Body of pancreas (tissue), 4 donors: Measurements from ENCODE around the gene GREB1. TPM values are rescaled to one million over a fixed set of nuclear protein-coding genes. Genes with fewer than 3 reads are reported as not detected.
A peak's percentile ranks its signal among the peaks of the same experiment; 100 is the strongest.

Experiments used
- ATAC-seq: fragments of 150-250 bp; one replicate; pipeline ENCODE4 v1.9.1; 2016
- DNase-seq, 4 donors: peaks; one replicate each; pipeline ENCODE4 v3.0.0-alpha.2; 2019
- H3K27ac ChIP-seq, 4 donors: fragments of 200-600 bp; sonication (generic); 1 replicate in 3 of 4; 2 replicates in 1 of 4; pipeline versions ENCODE4 v1.5.1 to v1.6.1; 2016 to 2019; ENCODE audit warnings: mild to moderate bottlenecking in 1 of 4, mixed read lengths in 1 of 4, moderate library complexity in 1 of 4
- H3K27me3 ChIP-seq, 2 donors: fragments of 200-600 bp; sonication (generic); one replicate each; pipeline ENCODE4 v1.6.0; 2016; ENCODE audit warnings: mild to moderate bottlenecking in 1 of 2
- H3K36me3 ChIP-seq, 2 donors: fragments of 200-600 bp; sonication (generic); replicated peaks in 1 of 2; 2 replicates each; pipeline ENCODE4 v1.5.1; 2016; ENCODE audit warnings: low read depth in 2 of 2; ENCODE audit not compliant: insufficient read depth in 1 of 2
- H3K4me1 ChIP-seq: fragments of 200-600 bp; sonication (generic); one replicate; pipeline ENCODE4 v1.6.0; 2016
- H3K4me3 ChIP-seq, 2 donors: fragments of 200-600 bp; sonication (generic); 1 replicate in 1 of 2; 2 replicates in 1 of 2; pipeline ENCODE4 v1.5.1; 2016 to 2019
- H3K9me3 ChIP-seq, 3 donors: fragments of 200-600 bp; sonication (generic); 1 replicate in 2 of 3; 2 replicates in 1 of 3; pipeline ENCODE4 v1.5.1; 2016
- CTCF ChIP-seq, 7 experiments: fragments of 450-650 bp in 4 of 7; fragments of 200-600 bp in 3 of 7; sonication (generic) in 3 of 7; IDR thresholded peaks; one replicate each; pipeline ENCODE4 v1.5.1; 2016 to 2019; ENCODE audit warnings: antibody characterized with exemption in 7 of 7
- POLR2A ChIP-seq, 3 donors: fragments of 450-650 bp; IDR thresholded peaks; one replicate each; pipeline ENCODE4 v1.6.1; 2016; ENCODE audit warnings: antibody characterized with exemption in 3 of 3, mild to moderate bottlenecking in 2 of 3
- WGBS, 2 donors: methylation state at CpG; one replicate each; pipeline ENCODE4 v1.1.5; 2017; 5-methylcytosine and 5-hydroxymethylcytosine counted together
- intact Hi-C: fragments of 100-400 bp; cut with DNase I; formaldehyde crosslinking; loops from one replicate; pipeline ENCODE4 v1.15.1; 2023
- total RNA-seq, 2 donors: library from RNA; depleted of rRNA; stranded (reverse); fragments of >200 nt; gene quantifications; one replicate each; pipeline ENCODE4 v1.1.0, GENCODE V29; 2016

The GREB1 gene
- total RNA-seq, 2 donors from 2014 or later = 10.4 to 19.8 TPM

DNA sequence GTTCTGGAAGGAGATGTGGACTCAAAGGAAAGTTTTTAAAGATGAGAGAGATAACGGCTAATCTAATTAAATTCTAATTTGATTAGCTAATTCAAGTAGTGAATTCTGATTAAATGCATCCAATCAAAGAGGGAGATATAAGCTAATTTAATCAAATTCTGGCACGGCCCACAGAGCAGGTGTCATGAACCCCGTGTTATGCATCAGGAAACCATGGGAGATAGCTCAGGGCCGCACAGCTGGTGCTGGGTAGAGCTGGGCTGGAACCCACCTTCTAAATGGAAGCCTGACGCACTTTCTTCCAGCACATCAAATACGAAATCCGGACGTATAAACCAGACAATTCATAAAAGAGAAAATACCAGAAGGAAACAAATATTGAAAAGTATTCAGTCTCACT is 57.2 kb downstream of the GREB1 start:
- no peaks in the 10 kb centered on the region for H3K36me3 ChIP-seq
- H3K4me1 ChIP-seq = peaks cover 6% of the 10 kb centered on the region
- intact Hi-C loops = no loop called here
- ATAC-seq = no peak
- H3K27ac ChIP-seq = no peak overlapping the region
- H3K27me3 ChIP-seq = no peaks in the 10 kb centered on the region
- H3K4me3 ChIP-seq = no peak overlapping the region
- no peak for DNase-seq
- 81 to 84% methylated on average over 8 of the region's 8 CpGs for WGBS, 2 donors
- no peaks in the 10 kb centered on the region for H3K9me3 ChIP-seq
- TF ChIP-seq CTCF (IDR thresholded peaks at IDR 0.05) (no peak), POLR2A (IDR thresholded peaks at IDR 0.05) (no peak)

DNA sequence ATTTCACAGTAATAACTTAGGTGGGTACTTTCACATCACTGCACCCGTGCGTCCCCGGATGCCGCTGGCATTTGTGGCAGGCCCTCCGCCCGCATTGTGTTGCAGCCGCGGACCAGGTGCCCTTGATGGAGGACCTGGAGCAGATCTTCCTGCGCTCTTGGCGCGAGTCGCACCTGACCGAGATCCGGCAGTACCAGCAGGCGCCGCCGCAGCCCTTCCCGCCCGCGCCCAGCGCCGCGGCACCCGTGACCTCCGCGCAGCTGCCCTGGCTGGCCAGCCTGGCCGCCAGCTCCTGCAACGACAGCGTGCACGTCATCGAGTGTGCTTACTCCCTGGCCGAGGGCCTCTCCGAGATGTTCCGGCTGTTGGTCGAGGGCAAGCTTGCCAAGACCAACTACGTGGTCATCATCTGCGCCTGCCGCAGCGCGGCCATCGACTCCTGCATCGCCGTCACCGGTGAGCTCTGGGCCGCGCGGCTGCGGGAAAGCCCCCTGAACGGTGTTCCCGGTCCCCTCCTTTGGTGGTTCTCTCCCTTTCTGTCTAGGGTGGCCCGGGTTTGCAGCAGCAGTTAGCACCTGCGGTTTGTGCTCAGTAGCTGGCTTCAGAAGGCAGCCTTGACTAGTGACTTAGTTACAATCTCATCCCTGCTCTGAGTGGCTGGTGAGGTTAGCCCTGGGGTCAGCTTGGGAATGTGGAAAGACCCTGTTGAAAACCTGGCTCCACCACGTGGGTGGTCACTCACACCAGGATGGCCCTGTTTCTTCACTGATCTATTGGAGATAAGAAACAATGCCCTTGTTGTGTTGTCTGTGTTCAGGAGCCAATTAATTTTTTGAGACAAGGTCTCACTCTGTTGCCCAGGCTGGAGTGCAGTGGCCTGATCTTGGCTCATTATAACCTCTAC is 59.1 kb downstream of the GREB1 start:
- Histone ChIP-seq H3K27me3 (no peaks in the 10 kb centered on the region), H3K4me3 (no peak overlapping the region), H3K9me3 (no peaks in the 10 kb centered on the region), H3K4me1 (peaks cover 6% of the 10 kb centered on the region), H3K36me3 (no peaks in the 10 kb centered on the region), H3K27ac (peak overlapping the region in 2 of 4 donors; percentile 52 to 57)
- WGBS, 2 donors = 88 to 89% methylated on average over 12 to 32 of the region's 53 CpGs
- ATAC-seq = peak; percentile 79
- intact Hi-C loops = no loop called here
- no peak for TF ChIP-seq POLR2A (IDR thresholded peaks at IDR 0.05)
- no peak for TF ChIP-seq CTCF (IDR thresholded peaks at IDR 0.05)
- DNase-seq = peak in 1 of 4 donors; percentile 35

GRCh38 chr2:11596801-11597200 is 63.0 kb downstream of the GREB1 start:
- TF ChIP-seq CTCF (IDR thresholded peaks at IDR 0.05) (no peak), POLR2A (IDR thresholded peaks at IDR 0.05) (no peak)
- ATAC-seq (no peak), DNase-seq (no peak)
- Histone ChIP-seq H3K4me1 (peaks cover 6% of the 10 kb centered on the region), H3K36me3 (peaks cover 0 to 1% of the 10 kb centered on the region in 2 donors), H3K9me3 (no peaks in the 10 kb centered on the region), H3K27ac (no peak overlapping the region), H3K4me3 (no peak overlapping the region), H3K27me3 (no peaks in the 10 kb centered on the region)
- intact Hi-C loops = no loop called here
- 94 to 98% methylated on average over 9 to 10 of the region's 10 CpGs for WGBS, 2 donors

DNA sequence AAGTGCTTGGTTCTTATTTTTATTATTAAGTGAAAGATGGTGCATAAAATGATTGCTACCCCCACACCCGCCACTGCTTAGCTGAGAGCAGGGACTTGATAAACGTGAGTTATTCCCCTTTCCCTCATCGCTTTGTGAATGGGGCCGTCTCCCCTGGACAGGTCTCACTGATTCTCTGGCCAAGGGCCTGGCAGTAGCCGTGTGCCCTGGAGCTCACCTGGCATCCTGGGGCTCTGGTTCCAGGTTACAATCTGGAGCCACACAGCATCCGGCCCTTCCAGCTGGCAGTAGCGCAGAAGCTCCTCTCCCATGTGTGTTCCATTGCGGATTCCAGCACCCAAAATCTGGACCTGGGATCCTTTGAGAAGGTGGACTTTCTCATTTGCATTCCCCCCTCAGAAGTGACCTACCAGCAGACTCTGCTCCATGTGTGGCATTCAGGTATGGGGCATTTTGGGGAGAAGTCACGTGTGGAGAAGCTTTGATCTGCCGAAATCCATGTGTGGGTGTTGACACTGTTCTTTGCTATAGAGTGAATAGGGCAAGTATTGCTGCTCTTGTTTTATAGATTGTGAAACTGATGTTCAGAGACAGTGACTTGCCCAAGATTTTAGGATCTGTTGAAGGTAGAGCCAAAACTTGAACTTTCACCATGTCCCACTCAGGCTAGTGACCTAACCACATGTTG is 63.8 kb downstream of the GREB1 start:
- intact Hi-C loops = no loop called here
- WGBS, 2 donors = 80 to 83% methylated on average over 10 of the region's 10 CpGs
- TF ChIP-seq CTCF (IDR thresholded peaks at IDR 0.05) (no peak), POLR2A (IDR thresholded peaks at IDR 0.05) (no peak)
- Histone ChIP-seq H3K9me3 (no peaks in the 10 kb centered on the region), H3K36me3 (peaks cover 0 to 1% of the 10 kb centered on the region in 2 donors), H3K4me3 (no peak overlapping the region), H3K4me1 (peaks cover 4% of the 10 kb centered on the region), H3K27me3 (no peaks in the 10 kb centered on the region), H3K27ac (no peak overlapping the region)
- DNase-seq = no peak
- no peak for ATAC-seq
